NCI-H748 (cell line): Measurements from ENCODE around the gene NEB.
"Not testable (repeated sequence)": the region's sequence is repeated elsewhere in the genome, so short reads cannot be mapped to it uniquely, and the experiment has no call there.

Experiments used
- DNase-seq: peaks from one replicate; lab custom pipeline; 2025; ENCODE audit not compliant: unreplicated experiment; lab: John Stamatoyannopoulos, UW

NEB gene

DNA sequence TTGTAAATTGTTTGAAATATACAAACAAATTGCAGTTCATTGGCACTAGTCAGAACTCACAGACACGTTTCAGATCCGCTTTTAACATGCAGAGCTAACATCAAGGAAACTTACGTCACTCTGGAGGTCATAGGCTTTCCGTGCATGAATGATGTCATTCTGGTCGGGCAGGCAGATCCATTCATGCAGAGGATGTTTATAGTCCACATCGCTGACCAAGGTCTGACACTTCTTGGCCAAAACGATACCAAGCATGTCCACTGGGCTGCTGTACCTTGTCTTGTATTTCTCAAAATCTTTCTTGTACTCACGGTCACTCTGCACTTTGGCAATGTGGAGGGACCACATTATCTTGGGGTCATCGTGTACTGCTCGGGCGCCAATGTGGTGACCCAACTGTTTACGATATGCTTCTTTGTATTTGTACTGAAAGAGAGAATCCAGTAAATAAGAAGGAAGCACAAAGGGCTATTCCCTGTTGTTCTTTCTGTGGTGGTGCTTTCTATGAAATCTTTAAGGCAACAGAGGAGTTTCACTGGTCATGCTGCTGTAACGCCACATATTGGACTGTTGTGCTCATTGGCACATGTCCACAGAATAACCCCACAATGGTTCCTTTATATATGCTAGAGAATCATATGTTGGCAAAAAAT, 114.8 kb downstream of the NEB start:
- DNase-seq: no peak

DNA sequence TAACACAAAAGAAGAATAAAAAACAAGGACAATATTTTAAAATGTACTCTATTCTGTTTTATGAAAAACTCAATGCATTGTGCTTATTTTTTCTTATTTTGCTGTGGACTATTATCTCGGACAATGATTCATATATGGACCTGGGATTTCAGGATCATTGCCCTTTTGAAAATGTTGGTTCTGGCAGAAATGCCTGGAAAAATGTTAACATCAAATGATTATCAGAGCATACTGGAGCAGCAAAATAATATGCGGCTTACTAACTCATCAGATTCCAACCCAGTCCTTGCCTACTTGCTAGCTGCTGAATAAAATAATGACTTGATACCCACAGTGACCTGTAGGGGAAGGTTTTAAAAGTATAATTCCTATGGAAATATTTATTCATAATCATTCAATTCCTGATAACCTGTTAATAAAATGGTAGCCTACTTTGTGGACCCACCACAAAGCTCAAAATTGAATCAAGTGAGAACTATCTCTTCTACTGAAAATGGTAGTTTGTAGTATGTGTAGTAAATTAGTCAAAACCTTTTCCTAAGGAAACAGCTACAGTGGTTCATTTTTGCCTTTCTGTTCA, 117.4 kb downstream of the NEB start:
- DNase-seq: no peak

DNA sequence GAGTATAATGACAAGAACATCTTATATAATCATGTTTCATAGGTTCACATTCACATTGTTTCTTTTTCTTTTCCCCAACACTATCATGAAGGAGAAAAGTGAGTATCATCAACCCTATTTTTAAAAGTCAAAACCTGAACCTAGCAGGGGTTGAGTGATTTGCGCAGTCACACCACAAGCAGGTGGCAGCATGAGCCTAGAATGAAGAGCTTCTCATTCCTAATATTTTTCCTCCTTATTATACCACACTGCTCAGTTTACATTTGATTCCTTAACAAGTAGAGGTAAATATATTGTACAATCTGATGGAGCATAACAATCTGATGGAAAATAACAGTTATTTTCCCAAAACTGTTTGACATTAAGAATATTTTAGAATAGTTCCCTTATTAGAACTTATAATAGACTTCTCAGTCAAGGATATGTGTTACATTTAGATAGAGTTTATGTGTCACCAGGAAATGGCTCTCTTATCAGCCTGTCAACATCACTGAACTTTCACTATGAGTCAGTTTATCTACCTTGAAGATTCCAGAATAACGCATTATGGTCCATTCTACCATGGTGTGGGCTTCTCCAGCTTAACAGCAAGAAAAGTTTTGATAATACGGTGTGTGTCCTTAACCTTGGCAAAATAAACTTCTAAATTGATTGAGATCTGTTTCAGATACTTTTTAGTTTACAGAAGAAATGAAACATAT, 119.5 kb downstream of the NEB start:
- DNase-seq: no peak

DNA sequence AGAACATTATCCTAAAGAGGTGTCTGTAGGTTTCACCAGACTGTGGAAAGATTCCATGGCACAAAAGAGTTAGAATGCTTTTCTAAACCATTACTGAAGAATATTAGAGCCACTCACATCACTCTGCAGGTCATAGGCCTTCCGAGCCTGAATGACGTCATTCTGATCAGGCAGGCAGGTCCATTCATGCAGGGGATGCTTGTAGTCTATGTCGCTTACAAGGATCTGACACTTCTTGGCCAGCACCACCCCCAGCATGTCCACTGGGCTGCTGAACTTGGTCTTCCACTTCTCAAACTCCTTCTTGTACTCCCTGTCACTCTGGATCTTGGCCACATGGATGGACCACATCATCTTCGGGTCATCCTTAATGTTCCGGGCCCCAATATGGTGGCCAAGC, 120.1 kb downstream of the NEB start:
- DNase-seq: no peak

DNA sequence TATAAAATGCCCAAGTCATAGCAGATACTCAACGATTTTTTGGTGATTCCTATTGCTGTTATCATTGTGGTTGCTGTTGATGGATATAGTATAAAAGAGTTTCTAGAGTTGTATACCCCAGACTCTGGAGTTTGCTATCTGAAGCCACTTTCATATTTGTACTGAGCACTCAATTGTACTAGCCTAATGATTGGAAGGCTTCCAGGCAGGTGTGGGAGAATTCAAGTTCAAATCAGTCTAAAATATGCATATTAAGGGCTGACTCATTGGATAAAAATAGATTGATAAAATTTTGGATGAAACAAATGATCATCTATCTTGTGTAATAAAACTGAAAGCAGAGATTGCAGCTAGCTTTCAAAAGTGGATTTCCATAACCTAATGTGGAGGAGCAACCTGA, 122.9 kb downstream of the NEB start:
- no peak for DNase-seq

DNA sequence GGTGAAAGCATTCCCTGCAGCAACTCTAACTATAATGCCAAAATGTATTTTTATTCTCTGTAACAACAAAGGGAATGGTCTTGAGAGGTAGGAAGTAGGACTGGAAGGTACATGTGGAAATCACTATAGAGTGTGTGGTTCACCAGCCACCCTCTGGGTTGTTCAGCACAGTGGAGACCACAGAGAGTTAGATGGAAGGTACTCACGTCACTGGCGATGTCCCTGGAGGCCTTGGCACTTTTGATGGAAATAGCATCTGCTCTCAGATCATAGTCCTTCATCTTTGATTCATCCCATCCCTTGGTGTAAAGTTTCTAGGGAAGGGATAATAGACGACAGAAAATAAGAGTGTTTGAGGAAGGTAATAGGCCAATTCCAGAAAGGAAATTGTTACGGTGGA, 124.0 kb downstream of the NEB start:
- no peak for DNase-seq

DNA sequence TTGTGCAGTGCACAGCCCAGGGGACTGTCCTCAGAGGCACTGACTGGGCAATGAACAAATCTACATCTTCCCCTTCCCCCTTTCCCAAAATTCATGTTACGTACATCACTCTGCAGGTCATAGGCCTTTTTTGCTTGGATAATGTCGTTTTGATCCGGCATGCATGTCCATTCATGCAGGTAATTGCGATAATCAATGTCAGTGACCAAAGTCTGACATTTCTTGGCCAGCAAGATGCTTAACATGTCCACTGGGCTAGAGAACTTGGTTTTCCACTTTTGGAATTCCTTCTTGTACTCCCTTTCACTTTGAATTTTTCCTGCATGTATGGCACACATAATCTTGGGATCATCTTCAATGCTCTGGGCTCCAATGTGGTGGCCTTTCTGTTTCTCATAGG, 124.6 kb downstream of the NEB start:
- DNase-seq: no peak

DNA sequence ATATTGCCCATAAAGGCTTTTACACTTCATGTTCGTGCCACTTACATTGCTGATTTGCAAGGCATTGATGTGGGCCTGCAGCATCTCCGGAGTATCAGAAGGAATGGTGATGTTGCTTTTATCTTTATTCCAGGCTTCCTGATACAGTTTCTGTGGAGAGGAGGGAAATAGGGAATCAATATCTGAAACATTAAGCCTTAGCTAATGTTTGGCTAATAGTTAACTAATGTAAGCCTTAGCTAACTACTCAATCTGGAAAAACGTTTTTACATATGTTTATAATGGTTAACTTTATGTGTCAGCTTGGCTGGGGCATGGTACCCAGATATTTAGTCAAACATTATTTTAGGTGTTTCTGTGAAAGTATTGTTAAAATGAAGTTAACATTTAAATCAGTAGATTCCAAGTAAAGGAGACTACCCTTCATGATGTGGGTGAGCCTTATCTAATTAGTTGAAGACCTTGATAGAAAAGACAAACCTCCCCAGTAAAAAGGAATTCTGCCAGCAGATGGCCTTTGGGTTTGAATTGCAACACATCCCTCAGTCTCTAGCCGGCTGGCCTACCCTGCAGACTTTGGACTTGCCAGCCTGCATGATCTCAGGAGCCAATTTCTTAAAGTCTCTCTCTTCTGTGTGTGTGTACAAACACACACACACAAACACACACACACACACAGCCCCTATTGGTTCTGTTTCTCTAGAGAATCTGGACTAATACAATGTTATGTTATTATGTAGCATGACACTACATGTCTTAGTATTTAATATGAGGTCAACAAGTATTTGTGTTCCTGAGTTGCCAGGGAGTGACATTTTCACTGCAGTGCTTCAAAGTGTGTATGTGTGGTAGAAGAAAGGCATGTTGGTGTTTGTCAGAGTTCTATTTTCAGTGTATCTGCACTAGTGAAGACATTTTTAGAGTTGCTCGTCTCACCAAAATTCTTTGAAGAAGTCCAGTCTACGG, 126.5 kb downstream of the NEB start:
- DNase-seq: not testable (repeated sequence)

DNA sequence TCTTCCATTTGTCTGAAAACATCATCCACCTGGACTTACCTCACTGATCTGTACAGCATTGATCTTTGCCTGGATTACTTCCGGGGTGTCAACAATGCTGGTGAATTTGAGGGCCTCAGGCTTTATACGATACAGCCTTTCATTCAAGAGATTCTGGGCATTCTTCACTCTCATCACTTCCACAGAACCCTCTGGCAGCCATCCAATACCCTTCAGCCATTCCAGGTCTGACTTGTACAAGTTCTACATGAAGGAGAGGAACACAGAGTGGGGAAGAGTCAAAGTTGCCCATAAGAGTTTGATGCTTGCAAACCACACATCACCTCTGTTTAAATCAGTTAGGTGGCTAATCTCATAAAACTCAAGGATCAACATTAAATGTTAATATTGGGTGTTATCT, 130.7 kb downstream of the NEB start:
- DNase-seq: not testable (repeated sequence)

DNA sequence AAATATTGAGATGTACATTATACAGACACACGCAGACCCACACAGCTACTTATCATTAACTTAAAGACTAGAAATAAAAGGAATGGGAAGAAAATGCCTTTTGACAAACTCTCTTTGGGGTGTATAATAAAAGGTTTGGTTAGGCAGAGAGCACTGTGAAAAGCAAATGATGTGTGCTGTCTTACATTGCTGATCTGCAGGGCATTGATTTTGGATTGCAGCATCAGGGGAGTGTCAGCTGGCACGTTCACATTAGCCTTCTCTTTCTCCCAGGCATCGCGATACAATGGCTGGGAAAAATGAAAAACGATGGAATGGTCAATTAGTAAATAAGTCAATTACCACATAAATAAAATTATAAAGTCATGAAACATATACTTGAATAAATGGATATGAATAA, 131.9 kb downstream of the NEB start:
- DNase-seq: not testable (repeated sequence)

DNA sequence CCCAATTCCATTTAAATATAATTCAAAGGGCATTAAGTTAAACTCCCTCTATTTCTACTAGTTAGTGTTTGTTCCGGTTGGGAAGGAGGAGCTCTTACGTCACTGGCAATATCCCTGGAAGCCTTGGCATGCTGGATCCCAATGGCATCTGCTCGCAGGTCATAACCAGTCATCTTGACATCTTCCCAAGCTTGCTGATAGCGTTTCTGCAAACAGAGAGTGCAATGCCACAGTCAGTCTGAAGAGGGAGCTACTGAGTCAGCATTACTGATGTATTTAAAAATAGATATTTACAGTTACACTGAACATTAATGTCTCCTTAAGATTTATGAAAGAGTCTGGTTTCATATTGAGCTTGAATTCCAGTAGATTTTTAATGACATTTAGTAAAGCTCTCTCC, 132.5 kb downstream of the NEB start:
- DNase-seq: not testable (repeated sequence)

DNA sequence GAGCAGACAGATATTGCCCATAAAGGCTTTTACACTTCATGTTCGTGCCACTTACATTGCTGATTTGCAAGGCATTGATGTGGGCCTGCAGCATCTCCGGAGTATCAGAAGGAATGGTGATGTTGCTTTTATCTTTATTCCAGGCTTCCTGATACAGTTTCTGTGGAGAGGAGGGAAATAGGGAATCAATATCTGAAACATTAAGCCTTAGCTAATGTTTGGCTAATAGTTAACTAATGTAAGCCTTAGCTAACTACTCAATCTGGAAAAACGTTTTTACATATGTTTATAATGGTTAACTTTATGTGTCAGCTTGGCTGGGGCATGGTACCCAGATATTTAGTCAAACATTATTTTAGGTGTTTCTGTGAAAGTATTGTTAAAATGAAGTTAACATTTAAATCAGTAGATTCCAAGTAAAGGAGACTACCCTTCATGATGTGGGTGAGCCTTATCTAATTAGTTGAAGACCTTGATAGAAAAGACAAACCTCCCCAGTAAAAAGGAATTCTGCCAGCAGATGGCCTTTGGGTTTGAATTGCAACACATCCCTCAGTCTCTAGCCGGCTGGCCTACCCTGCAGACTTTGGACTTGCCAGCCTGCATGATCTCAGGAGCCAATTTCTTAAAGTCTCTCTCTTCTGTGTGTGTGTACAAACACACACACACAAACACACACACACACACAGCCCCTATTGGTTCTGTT, 137.2 kb downstream of the NEB start:
- DNase-seq: not testable (repeated sequence)

DNA sequence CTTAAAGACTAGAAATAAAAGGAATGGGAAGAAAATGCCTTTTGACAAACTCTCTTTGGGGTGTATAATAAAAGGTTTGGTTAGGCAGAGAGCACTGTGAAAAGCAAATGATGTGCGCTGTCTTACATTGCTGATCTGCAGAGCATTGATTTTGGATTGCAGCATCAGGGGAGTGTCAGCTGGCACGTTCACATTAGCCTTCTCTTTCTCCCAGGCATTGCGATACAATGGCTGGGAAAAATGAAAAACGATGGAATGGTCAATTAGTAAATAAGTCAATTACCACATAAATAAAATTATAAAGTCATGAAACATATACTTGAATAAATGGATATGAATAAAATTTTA, 142.4 kb downstream of the NEB start:
- not testable (repeated sequence) for DNase-seq

DNA sequence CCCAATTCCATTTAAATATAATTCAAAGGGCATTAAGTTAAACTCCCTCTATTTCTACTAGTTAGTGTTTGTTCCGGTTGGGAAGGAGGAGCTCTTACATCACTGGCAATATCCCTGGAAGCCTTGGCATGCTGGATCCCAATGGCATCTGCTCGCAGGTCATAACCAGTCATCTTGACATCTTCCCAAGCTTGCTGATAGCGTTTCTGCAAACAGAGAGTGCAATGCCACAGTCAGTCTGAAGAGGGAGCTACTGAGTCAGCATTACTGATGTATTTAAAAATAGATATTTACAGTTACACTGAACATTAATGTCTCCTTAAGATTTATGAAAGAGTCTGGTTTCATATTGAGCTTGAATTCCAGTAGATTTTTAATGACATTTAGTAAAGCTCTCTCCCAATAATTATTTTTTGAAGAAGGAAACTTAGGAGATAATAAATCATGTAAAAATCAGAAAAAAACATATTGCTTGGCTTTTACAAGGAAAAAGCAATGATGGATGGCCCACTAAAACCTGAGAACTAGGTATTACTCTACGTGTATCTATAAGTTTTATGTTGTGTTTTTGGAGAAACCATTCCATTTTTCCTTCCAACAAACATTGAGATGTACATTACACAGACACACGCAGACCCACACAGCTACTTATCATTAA, 142.9 kb downstream of the NEB start:
- DNase-seq: not testable (repeated sequence)

DNA sequence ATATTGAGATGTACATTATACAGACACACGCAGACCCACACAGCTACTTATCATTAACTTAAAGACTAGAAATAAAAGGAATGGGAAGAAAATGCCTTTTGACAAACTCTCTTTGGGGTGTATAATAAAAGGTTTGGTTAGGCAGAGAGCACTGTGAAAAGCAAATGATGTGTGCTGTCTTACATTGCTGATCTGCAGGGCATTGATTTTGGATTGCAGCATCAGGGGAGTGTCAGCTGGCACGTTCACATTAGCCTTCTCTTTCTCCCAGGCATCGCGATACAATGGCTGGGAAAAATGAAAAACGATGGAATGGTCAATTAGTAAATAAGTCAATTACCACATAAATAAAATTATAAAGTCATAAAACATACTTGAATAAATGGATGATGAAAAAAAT, 153.0 kb downstream of the NEB start:
- DNase-seq: not testable (repeated sequence)

DNA sequence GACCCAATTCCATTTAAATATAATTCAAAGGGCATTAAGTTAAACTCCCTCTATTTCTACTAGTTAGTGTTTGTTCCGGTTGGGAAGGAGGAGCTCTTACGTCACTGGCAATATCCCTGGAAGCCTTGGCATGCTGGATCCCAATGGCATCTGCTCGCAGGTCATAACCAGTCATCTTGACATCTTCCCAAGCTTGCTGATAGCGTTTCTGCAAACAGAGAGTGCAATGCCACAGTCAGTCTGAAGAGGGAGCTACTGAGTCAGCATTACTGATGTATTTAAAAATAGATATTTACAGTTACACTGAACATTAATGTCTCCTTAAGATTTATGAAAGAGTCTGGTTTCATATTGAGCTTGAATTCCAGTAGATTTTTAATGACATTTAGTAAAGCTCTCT, 153.6 kb downstream of the NEB start:
- DNase-seq: not testable (repeated sequence)

DNA sequence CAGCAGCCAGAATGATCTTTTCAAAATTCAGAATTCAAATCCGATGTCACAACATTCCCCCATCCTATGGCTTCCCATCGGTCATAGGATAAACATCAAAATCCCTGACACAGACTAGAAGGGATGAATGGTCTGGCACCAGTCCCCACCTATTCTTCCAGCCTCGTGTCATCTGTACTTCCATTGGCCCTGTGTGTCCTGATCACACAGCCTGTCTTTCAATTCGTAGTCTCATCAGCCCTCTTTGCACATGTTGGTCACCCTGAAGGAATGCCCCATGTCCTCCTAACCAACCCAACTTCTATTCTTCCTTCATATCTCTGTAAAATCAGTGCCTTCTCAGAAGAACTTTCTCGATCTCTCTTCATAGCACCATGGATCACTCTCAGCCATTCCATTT, 157.2 kb downstream of the NEB start:
- DNase-seq: no peak

DNA sequence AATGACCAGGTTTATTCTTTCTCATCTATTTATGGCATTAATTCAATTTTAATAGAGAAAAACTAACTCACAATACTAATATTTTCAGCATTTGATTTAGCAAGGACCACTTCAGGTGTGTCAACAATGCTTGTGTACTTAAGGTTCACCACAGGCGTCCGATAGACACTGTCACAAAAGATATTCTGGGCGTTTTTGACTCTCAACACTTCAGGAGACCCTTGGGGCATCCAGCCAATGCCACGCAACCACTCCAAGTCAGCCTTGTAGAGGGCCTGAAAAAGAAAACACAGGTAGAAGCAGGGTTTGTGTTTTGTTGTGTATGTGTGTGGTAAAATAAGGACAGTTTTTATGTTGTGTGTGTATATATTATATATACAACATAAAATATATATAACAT, 158.2 kb downstream of the NEB start:
- DNase-seq: peak; percentile 78

DNA sequence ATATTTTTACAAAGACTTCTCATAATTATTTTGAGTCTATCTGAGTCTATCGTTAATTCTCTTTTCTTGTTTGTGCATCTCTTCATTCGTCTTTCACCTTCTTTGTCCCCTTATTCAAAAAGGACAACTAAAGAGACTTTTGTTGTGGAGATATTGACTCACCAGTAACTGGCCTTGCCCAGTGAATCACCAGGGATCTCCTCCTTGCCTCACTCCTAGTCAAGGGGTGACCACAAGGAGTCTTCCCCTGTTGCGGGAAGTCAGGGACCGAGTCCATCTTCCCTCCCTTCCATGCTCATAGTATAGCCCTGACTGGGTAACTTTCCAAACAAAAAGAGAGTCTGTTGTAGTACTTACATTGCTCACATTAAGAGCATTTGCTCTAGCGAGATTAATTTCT, 158.9 kb downstream of the NEB start:
- no peak for DNase-seq

DNA sequence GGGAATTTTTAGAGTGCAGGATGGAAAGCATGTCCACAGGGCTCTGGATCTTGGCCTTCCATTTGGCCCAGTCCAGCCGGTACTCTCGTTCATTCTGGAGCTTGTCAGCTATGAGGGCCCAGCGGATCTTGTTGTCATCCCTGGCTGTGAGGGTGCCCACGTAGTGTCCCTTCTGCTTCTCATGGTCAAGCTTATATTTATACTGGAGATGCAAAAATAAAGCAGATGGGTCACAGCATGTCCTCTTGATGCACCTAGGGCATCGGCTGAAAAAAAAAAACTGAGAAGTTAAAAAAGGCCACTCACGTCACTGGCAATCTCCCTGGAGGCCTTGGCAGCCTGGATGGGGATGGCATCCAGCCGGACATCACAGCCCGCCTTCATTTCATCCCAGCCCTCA, 164.1 kb downstream of the NEB start:
- DNase-seq: no peak
